NB4 (cell line): ENCODE data around the gene ZFAND2B.

Experiments
- DNase-seq: peaks from one replicate; pipeline ENCODE4 v3.0.0; 2010; ENCODE audit warnings: low read depth
- H3K4me3 ChIP-seq: one replicate; pipeline ENCODE4 v1.5.1; 2011; ENCODE audit warnings: mild to moderate bottlenecking, low read depth, low read length, moderate library complexity
- CTCF ChIP-seq: IDR thresholded peaks from one replicate; pipeline ENCODE4 v1.5.1; 2012; ENCODE audit warnings: low read depth, low read length
- MAX ChIP-seq: IDR thresholded peaks from 2 replicates; pipeline ENCODE4 v1.6.1; 2011; ENCODE audit warnings: low read depth, low read length
- MYC ChIP-seq: IDR thresholded peaks from 2 replicates; pipeline ENCODE4 v1.6.1; 2011; ENCODE audit warnings: low read depth, low read length
- POLR2A ChIP-seq: IDR thresholded peaks from 2 replicates; pipeline ENCODE4 v1.6.1; 2011; ENCODE audit warnings: mild to moderate bottlenecking; ENCODE audit not compliant: insufficient read length; ENCODE audit errors: extremely low read depth

Gene ZFAND2B

GRCh38 chr2:219249203-219249980 lies 42.8 kb downstream of the ZFAND2B start:
- DNase-seq = peak; percentile 94
- peak overlapping the region; percentile 52 for H3K4me3 ChIP-seq
- TF ChIP-seq MYC (peak; percentile 39; the same call in 1 of the 2 replicates), CTCF (no peak), POLR2A (peak; percentile 29)

GRCh38 chr2:219250049-219250781 lies 43.6 kb downstream of the ZFAND2B start:
- no peak for TF ChIP-seq CTCF
- TF ChIP-seq MAX = 0 out of 2 replicates have a peak, but pooled peaks have one; percentile 6
- peak overlapping the region; percentile 52 for H3K4me3 ChIP-seq
- peak; percentile 73 for DNase-seq

GRCh38 chr2:219251656-219252055 lies 45.1 kb downstream of the ZFAND2B start:
- H3K4me3 ChIP-seq = peak overlapping the region; percentile 66
- TF ChIP-seq CTCF = no peak
- DNase-seq = peak; percentile 84

GRCh38 chr2:219252084-219252483 lies 45.5 kb downstream of the ZFAND2B start:
- DNase-seq = no peak
- no peak for TF ChIP-seq MYC
- no peak for TF ChIP-seq MAX
- TF ChIP-seq CTCF = no peak
- TF ChIP-seq POLR2A = no peak
- peak overlapping the region; percentile 66 for H3K4me3 ChIP-seq

- no peak for DNase-seq
- TF ChIP-seq MAX (no peak), POLR2A (no peak), MYC (no peak), CTCF (no peak)
- H3K4me3 ChIP-seq = peak overlapping the region; percentile 66
These were observed 46.0 kb downstream of the ZFAND2B start for GRCh38 chr2:219252570-219252899.
